Epithelial cell of prostate (primary cell): Measurements from ENCODE around the gene KCNJ3.
"Not testable (repeated sequence)": the region's sequence is repeated elsewhere in the genome, so short reads cannot be mapped to it uniquely, and the experiment has no call there.

ENCODE experiments used
- DNase-seq: peaks from one replicate; pipeline ENCODE4 v3.0.0-alpha.2; 2011; ENCODE audit warnings: low read depth, low spot score
- H3K27ac ChIP-seq: fragments of 450-650 bp; 2 replicates; pipeline ENCODE4 v1.5.1; 2017; ENCODE audit warnings: mild to moderate bottlenecking

KCNJ3 gene

DNA sequence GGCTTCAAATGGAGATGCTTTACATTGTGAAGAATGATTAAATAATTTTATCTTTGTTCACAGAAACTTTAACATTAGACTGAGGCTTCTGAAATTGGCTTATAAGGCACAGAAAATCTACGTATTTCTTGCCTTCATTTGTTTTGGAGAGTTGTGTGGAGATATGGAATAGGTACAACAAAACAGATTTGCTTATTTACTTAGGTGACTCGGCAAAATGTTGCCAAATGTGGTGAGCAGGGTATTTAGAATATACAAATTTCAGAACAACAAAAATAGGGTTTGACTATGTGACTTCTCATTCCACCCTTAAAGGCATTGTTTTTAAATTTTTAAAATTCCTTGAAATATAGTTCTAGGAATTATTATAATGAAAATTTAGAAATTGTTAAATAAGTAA lies 134.2 kb downstream of the KCNJ3 start:
- no peak for DNase-seq

DNA sequence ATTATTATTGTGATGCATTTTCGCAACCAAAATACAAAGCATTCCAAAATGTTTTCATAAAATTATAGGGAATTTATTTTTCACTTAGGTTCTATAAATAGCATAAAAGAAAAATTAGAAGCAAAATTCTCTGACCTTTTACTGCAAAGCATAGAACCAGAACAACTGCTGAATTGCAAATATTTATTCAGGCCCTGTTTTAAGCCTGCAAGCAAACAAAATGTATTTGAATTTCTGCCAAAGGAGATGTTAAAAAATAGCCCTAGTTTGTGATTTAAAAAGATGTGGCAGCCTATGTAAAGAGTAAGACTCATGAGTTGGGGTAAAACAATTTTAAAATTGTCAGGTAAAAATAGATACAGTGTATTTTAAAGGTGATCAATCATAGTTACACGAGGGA lies 138.1 kb downstream of the KCNJ3 start:
- no peak overlapping the region for H3K27ac ChIP-seq
- no peak for DNase-seq

More for the DNA sequence above, 134.2 kb downstream of the KCNJ3 start:
- no peak overlapping the region for H3K27ac ChIP-seq

DNA sequence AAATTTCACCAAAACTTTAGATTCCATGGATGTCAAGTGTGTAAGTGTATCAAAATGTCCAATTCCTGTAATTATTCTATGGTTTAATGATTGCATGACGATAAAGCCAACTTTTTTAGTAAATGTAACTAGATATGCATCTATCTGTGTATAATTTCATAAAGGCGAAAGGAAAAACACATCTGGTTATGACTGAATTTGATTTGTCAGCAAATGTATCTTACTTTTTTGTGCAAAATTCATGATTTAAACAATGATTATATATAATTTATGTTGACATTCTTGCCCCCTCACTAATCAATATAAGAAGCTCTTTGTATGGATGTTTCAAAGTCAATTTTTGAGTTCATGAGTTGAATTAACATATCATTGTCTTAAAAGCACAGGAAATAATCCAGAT lies 138.5 kb downstream of the KCNJ3 start:
- no peak overlapping the region for H3K27ac ChIP-seq

DNA sequence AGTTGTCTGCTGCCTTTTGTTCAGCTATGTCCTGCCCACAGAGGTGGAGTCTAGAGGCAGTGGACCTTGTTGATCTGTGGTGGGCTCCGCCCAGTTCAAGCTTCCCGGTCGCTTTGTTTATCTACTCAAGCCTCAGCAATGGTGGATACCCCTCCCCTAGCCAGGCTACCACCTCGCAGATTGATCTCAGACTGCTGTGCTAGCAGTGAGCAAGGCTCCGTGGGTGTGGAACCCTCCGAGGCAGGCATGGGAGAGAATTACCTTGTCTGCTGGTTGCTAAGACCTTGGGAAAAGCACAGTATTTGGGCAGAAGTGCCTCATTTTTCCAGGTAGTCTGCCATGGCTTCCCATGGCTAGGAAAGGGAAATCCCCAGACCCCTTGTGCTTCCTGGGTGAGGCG lies 146.0 kb downstream of the KCNJ3 start:
- DNase-seq, result no peak
- no peak overlapping the region for H3K27ac ChIP-seq

More for the DNA sequence above, 138.5 kb downstream of the KCNJ3 start:
- no peak for DNase-seq

DNA sequence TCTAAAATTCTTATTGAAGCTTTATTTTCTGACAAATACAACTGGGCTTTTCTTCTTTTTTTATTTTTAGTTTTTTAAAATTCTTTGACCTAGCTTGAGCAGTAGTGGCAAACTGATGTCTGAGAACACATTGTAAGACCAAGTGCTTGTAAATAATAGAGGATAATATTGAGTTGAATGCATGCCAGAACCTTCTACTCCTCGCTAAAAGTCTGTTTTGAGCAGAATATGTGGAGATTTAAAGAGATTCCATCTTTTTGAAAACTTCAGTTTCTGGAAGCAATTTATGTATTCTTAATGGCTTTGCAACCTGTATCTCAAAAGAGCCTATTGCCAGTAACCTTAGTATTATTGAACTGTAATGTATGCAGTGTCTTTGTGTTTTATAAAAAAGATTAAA lies 148.3 kb downstream of the KCNJ3 start:
- no peak for DNase-seq
- no peak overlapping the region for H3K27ac ChIP-seq

DNA sequence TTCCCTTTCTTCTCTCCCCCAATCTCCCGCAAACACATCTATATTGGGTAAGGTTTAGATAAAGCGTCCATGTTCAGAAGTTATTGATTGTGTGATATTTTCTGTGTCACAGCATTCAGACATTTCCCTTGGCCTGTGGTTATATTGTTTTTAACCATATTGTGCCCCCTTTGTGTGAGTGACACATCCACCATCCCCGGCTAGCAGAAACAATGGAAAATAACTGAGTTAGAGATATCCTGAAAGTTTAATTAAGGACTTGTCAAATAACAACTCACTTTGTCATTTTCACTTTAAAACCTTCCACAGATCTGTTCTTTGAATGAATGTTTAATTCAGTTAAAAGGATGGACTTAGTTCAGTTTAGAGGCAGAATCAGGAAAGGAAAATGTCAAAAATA lies 151.0 kb downstream of the KCNJ3 start:
- DNase-seq, result no peak
- no peak overlapping the region for H3K27ac ChIP-seq

DNA sequence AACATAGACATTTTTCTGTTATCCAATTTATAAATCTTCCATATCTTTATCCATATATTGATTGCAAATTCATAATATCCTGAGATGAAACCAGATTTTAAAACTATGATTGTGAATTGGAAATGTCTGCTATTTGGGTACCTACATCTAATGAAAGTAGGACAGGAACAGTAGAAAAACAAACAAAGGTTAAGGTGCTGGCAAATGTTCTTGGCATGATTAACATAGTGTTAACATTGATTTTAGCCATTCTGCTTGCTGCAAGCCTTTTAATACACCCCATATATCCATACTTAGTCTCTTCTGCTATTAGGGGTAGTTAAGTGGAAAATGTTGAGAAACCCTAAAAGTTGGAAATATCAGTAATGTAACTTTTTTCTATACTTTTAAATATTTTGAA lies 152.0 kb downstream of the KCNJ3 start:
- H3K27ac ChIP-seq, result no peak overlapping the region
- no peak for DNase-seq

DNA sequence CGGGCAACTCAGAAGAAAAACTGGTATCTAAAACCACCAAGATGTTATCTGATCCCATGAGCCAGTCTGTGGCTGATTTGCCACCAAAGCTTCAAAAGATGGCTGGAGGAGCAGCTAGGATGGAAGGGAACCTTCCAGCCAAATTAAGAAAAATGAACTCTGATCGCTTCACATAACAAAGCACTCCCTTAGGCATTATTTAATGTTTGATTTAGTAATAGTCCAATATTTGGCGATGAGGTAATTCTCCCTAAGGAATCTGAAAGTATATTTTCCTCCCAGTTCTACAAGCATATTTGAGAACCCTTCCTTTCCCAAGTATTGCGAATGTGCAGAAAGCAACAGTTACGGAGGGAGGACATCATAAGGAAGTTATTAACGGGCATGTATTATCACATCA lies 156.6 kb downstream of the KCNJ3 start:
- DNase-seq, result no peak
- H3K27ac ChIP-seq, result no peak overlapping the region

DNA sequence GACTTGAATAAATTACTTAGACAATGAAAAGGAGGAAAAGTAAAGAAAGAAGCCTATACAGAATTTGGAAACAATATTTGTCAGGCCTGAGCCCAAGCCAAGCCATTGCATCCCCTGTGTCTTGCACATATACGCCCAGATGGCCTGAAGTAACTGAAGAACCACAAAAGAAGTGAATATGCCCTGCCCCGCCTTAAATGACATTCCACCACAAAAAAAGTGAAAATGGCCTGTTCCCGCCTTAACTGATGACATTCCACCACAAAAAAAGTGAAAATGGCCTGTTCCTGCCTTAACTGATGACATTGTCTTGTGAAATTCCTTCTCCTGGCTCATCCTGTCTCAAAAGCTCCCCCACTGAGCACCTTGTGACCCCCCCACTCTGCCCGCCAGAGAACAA lies 168.7 kb downstream of the KCNJ3 start:
- not testable (repeated sequence) for DNase-seq, H3K27ac ChIP-seq

DNA sequence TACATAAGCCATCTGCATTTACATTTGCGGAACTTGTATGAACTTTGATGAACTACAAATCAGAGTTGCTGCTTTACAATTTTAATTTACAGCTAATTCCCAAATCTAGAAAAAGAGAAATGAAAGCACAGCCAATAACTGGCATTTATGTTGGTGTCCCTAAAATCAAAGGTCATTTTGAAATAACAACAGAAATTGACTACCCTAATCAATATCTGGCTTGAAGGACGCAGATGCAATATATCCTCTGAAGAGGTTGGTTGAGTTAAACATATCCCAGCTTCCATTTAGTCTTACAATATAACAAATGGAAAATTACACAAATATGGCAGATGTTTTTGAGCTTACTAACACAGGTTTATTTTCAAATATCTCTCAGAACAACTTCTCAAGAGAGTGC lies 177.5 kb downstream of the KCNJ3 start:
- DNase-seq, result no peak
- no peak overlapping the region for H3K27ac ChIP-seq

DNA sequence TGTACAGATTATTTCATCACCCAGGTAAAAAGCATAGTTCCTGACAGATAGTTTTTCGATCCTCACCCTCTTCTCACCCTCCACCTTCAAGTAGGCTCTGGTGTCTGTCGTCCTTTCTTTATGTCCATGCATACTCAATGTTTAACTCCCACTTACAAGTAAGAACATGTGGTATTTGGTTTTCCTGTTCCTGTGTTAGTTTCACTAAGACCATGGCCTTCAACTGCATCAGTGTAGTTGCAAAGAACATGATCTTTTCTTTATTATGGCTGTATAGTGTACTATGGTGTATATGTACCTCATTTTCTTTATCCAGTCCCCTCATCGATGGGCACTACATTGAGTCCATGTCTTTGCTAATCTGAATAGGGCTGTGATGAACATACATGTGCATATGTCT lies 184.2 kb downstream of the KCNJ3 start:
- H3K27ac ChIP-seq, result no peak overlapping the region
- no peak for DNase-seq

DNA sequence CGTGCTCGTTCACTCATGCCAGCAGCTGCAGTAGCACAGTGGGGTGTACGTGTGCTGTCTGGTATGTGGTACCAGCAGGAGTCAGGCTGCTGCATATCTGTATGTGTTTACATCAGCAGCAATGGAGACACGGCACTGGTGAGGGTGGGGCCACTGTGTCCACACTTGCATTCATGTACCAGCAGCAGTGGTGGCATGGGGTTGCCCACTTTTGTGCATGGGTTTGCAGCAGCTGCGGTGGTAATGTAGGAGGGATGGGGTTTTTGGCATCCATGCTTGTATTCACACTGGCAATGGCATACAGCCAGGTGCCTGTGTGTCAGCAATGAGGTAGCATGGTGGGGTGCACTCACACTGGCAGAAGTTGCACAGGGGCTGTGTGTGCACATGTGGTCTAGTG lies 187.8 kb downstream of the KCNJ3 start:
- no peak overlapping the region for H3K27ac ChIP-seq
- no peak for DNase-seq

DNA sequence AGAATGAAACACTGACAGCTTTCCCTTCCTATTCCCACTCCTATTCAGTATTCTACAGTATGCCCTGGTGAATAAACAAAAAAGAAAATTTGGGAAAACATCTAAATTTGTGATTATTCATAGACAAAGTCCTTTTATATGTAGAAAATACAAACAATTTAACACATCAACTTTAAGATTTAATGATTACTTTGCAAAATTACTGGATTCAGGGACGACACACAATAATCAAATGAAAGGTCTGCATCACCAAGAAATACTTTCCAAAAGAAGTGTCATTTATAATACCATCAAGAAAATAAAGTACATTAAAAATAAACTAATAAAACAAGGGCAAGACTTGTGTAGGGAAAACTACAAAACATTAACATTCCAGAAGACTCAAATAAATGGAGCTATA lies 199.8 kb downstream of the KCNJ3 start:
- DNase-seq, result no peak
- H3K27ac ChIP-seq, result no peak overlapping the region

DNA sequence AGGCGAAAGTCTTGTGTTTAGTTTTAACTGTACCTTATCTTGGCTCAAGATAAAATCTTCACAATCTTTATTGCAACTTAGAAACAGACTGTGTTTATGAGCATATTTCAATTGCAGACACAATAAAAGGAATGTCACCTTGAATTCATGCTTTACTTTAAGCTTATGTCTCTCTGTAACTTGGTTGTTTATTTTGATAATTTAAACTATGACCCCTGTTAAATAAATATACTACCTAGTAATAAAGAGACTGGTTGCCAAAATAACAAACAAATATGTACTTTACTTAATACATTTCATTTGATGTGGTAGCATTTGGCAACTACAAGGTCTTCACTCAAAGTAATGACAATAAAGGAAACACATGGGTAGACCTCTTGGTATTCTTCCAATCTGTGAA lies 202.6 kb downstream of the KCNJ3 start:
- DNase-seq, result no peak
- H3K27ac ChIP-seq, result no peak overlapping the region
